NT2/D1 (cell line): ENCODE measurements around the gene ECI1.

Experiments used
- SUZ12 ChIP-seq: IDR thresholded peaks from 2 replicates; pipeline ENCODE4 v1.6.1; 2011; ENCODE audit not compliant: insufficient read length, insufficient read depth; ENCODE audit errors: extremely low read depth
- YY1 ChIP-seq: IDR thresholded peaks from 2 replicates; pipeline ENCODE4 v1.6.1; 2011; ENCODE audit not compliant: insufficient read length, insufficient read depth
- ZNF274 ChIP-seq: IDR thresholded peaks from 2 replicates; pipeline ENCODE4 v1.6.1; 2011; ENCODE audit warnings: mild to moderate bottlenecking, low read depth, low read length

GRCh38 chr16:2257726-2258125 is 6.3 kb upstream of the ECI1 start:
- TF ChIP-seq ZNF274 (no peak), SUZ12 (no peak), YY1 (no peak)
